ENCODE data around the gene ASB2.

ASB2 gene

GRCh38 chr14:93976477-93977057 is at the start of gene ASB2:
ASB2 (minus strand) TSS chr14:93976570; CDS start chr14:93964539, 12,031 bp downstream.
- CTCF ChIA-PET = interaction anchor here (1.1 to 3.5 kb wide), 3 partner anchors 8 to 60 kb away, joined by 3 to 18 read pairs (median 4); no protein-coding TSS in a partner anchor
- POLR2A ChIA-PET = interaction anchor here (0.9 kb wide), 1 partner anchor 11 kb away, joined by 4 read pairs; no protein-coding TSS in a partner anchor

GRCh38 chr14:94025720-94026119 is 49.4 kb upstream of the ASB2 start:
- TF ChIP-seq CTCF (IDR thresholded peaks at IDR 0.05; ENCODE audit: insufficient read depth, low read length, missing control alignments) = no peak
- no peak for DNase-seq (ENCODE audit: low read depth, low spot score)
- CTCF ChIA-PET = interaction anchor here (1.0 to 13.1 kb wide), 8 partner anchors 8 to 111 kb away, joined by 3 to 135 read pairs (median 4); no protein-coding TSS in a partner anchor
- POLR2A ChIA-PET = interaction anchor here (0.6 kb wide), 2 partner anchors 86 to 1063 kb away, joined by 3 read pairs; no protein-coding TSS in a partner anchor
- peak overlapping the region; percentile 13; the same call in 1 of the 2 replicates for H3K4me3 ChIP-seq (ENCODE audit: low read depth, low read length)

More at GRCh38 chr14:93976477-93977057, at the start of gene ASB2:
- DNase-seq (ENCODE audit: low read depth, low spot score) = no peak
- TF ChIP-seq CTCF (IDR thresholded peaks at IDR 0.05; ENCODE audit: insufficient read depth, low read length, missing control alignments) = no peak
- H3K4me3 ChIP-seq (ENCODE audit: low read depth, low read length) = no peak within 1 kb of the TSS

GRCh38 chr14:94024549-94024948 is 48.2 kb upstream of the ASB2 start:
- ChIA-PET POLR2A (interaction anchor here (0.6 kb wide), 1 partner anchor 9 kb away, joined by 3 read pairs; no protein-coding TSS in a partner anchor), CTCF (interaction anchor here (1.0 to 13.1 kb wide), 5 partner anchors 12 to 112 kb away, joined by 3 to 135 read pairs (median 13); no protein-coding TSS in a partner anchor)
- H3K4me3 ChIP-seq (ENCODE audit: low read depth, low read length) = no peak overlapping the region
- TF ChIP-seq CTCF (IDR thresholded peaks at IDR 0.05; ENCODE audit: insufficient read depth, low read length, missing control alignments) = no peak
- DNase-seq (ENCODE audit: low read depth, low spot score) = no peak

GRCh38 chr14:94022532-94023411 is 46.4 kb upstream of the ASB2 start:
- CTCF ChIA-PET = interaction anchor here (0.7 to 13.1 kb wide), 7 partner anchors 14 to 114 kb away, joined by 3 to 135 read pairs (median 3); no protein-coding TSS in a partner anchor
- H3K4me3 ChIP-seq (ENCODE audit: low read depth, low read length) = no peak overlapping the region
- POLR2A ChIA-PET = no interaction called here
- no peak for TF ChIP-seq CTCF (IDR thresholded peaks at IDR 0.05; ENCODE audit: insufficient read depth, low read length, missing control alignments)
- DNase-seq (ENCODE audit: low read depth, low spot score) = no peak

GRCh38 chr14:94021416-94022157 is 45.2 kb upstream of the ASB2 start:
- H3K4me3 ChIP-seq (ENCODE audit: low read depth, low read length) = no peak overlapping the region
- DNase-seq (ENCODE audit: low read depth, low spot score) = no peak
- ChIA-PET POLR2A (no interaction called here), CTCF (interaction anchor here (0.8 to 13.1 kb wide), 9 partner anchors 10 to 115 kb away, joined by 3 to 135 read pairs (median 4); no protein-coding TSS in a partner anchor)
- TF ChIP-seq CTCF (IDR thresholded peaks at IDR 0.05; ENCODE audit: insufficient read depth, low read length, missing control alignments) = no peak

All from AG04449 (cell line).